A549 (cell line): ENCODE results near the gene HMGXB3. TPM values are rescaled to one million over a fixed set of nuclear protein-coding genes. Genes with fewer than 3 reads are reported as not detected.

ENCODE experiments used
- ATAC-seq, 2 experiments: fragments of 200-7000 bp in 1 of 2; fragments of >200 bp in 1 of 2; cut with Nextera tagmentation in 1 of 2; cut with Tn5 transposase in 1 of 2; 3 replicates each; pipeline versions ENCODE4 v1.8.0 to v1.9.1; 2018 to 2020; ENCODE audit warnings: mild to moderate bottlenecking in 1 of 2, moderate library complexity in 1 of 2
- CTCF ChIA-PET: fragments of 300-600 bp; sonication (Branson Sonifier 250); formaldehyde crosslinking; extraction: SDS; loops from one replicate; lab custom pipeline; 2021; ENCODE audit warnings: antibody characterized with exemption, inconsistent platforms; lab: Yijun Ruan, JAX
- POLR2A ChIA-PET: fragments of 350-600 bp; formaldehyde crosslinking; extraction: SDS; loops from one replicate; lab custom pipeline; 2021; ENCODE audit warnings: antibody characterized with exemption, inconsistent platforms; lab: Yijun Ruan, JAX
- DNase-seq, 2 experiments: peaks; one replicate each; pipeline versions ENCODE4 v3.0.0 to v3.0.0-alpha.2; 2011 to 2016; ENCODE audit warnings: low read depth in 1 of 2, low spot score in 1 of 2
- FAIRE-seq: peaks from 2 replicates; lab custom pipeline; 2011; peaks lifted over from hg19 to GRCh38; lab: Jason Lieb, UNC
- H3K27ac ChIP-seq, 2 experiments: fragments of >200 bp; sonication (Bioruptor Twin); formaldehyde crosslinking; 3 replicates each; pipeline ENCODE4 v1.5.1; 2016 to 2017
- H3K4me1 ChIP-seq: fragments of >200 bp; sonication (Bioruptor Twin); formaldehyde crosslinking; 3 replicates; pipeline ENCODE4 v1.6.1; 2016
- H3K4me2 ChIP-seq: fragments of >200 bp; sonication (Bioruptor Twin); formaldehyde crosslinking; 3 replicates; pipeline ENCODE4 v1.6.1; 2016
- H3K4me3 ChIP-seq: fragments of >200 bp; sonication (Bioruptor Twin); formaldehyde crosslinking; 3 replicates; pipeline ENCODE4 v1.5.1; 2016
- H3K9me3 ChIP-seq: fragments of >200 bp; sonication (Bioruptor Twin); formaldehyde crosslinking; 3 replicates; pipeline ENCODE4 v1.6.1; 2016
- BCL3 ChIP-seq: fragments of >200 bp; sonication (Bioruptor Twin); formaldehyde crosslinking; IDR thresholded peaks from 3 replicates; pipeline ENCODE4 v1.6.1; 2016
- BHLHE40 ChIP-seq: IDR thresholded peaks from 2 replicates; pipeline ENCODE4 v1.6.1; 2012; ENCODE audit warnings: low read depth, low read length, inconsistent platforms
- CBX2 ChIP-seq: fragments of 200-600 bp; sonication (generic); IDR thresholded peaks from 2 replicates; pipeline ENCODE4 v1.6.1; 2016; ENCODE audit warnings: low read depth, mild to moderate bottlenecking, borderline replicate concordance
- FOXS1 ChIP-seq: fragments of 250-450 bp; sonication (Bioruptor Pico); IDR thresholded peaks from 2 replicates; pipeline ENCODE4 v1.5.0; 2020; ENCODE audit warnings: mild to moderate bottlenecking, moderate library complexity
- HMGXB4 ChIP-seq: fragments of 250-450 bp; sonication (Bioruptor Pico); IDR thresholded peaks from 2 replicates; pipeline ENCODE4 v1.5.0; 2021; ENCODE audit warnings: mild to moderate bottlenecking, moderate library complexity, borderline replicate concordance
- JUN ChIP-seq, 2 experiments: fragments of >200 bp; sonication (Bioruptor Twin); formaldehyde crosslinking; IDR thresholded peaks; 2 replicates in 1 of 2; 3 replicates in 1 of 2; pipeline ENCODE4 v1.6.1; 2016 to 2017
- KDM5A ChIP-seq: fragments of 200-600 bp; sonication (generic); IDR thresholded peaks from 2 replicates; pipeline ENCODE4 v1.6.1; 2016; ENCODE audit warnings: antibody characterized with exemption, mild to moderate bottlenecking
- MAX ChIP-seq: IDR thresholded peaks from 2 replicates; pipeline ENCODE4 v1.6.1; 2012
- MAZ ChIP-seq: fragments of 150-350 bp; IDR thresholded peaks from 2 replicates; pipeline ENCODE4 v1.6.1; 2014; ENCODE audit warnings: antibody characterized with exemption, low read depth, low read length, borderline replicate concordance
- MYC ChIP-seq: IDR thresholded peaks from 2 replicates; pipeline ENCODE4 v1.6.1; 2012; ENCODE audit warnings: mild to moderate bottlenecking, inconsistent platforms, low read length, improper control_type of control experiment, borderline replicate concordance
- NFE2L2 ChIP-seq: fragments of 150-350 bp; conservative IDR thresholded peaks from 2 replicates; pipeline ENCODE4 v1.6.1; 2014; ENCODE audit warnings: low read length
- PBX3 ChIP-seq: IDR thresholded peaks from 2 replicates; pipeline ENCODE4 v1.6.1; 2012
- PHF8 ChIP-seq: fragments of 200-600 bp; sonication (generic); IDR thresholded peaks from 2 replicates; pipeline ENCODE4 v1.6.1; 2016; ENCODE audit warnings: low read depth, mild to moderate bottlenecking, antibody characterized with exemption, moderate library complexity, borderline replicate concordance
- POLR2A ChIP-seq: IDR thresholded peaks from 2 replicates; pipeline ENCODE4 v1.6.1; 2012; ENCODE audit warnings: mild to moderate bottlenecking, low read length
- RAD21 ChIP-seq, 2 experiments: fragments of >200 bp in 1 of 2; sonication (Bioruptor Twin) in 1 of 2; formaldehyde crosslinking in 1 of 2; IDR thresholded peaks in 1 of 2; conservative IDR thresholded peaks in 1 of 2; 2 replicates in 1 of 2; 3 replicates in 1 of 2; pipeline ENCODE4 v1.6.1; 2012 to 2018; ENCODE audit warnings: inconsistent platforms in 1 of 2
- TFCP2L1 ChIP-seq: fragments of 250-450 bp; sonication (Bioruptor Pico); IDR thresholded peaks from 2 replicates; pipeline ENCODE4 v1.5.0; 2021; ENCODE audit warnings: mild to moderate bottlenecking
- USF2 ChIP-seq: fragments of 450-650 bp; IDR thresholded peaks from 2 replicates; pipeline ENCODE4 v1.6.1; 2014; ENCODE audit warnings: antibody characterized with exemption
- ZC3H11A ChIP-seq: fragments of 450-650 bp; IDR thresholded peaks from 2 replicates; pipeline ENCODE4 v1.6.1; 2014; ENCODE audit warnings: antibody characterized with exemption, mild to moderate bottlenecking
- WGBS: methylation state at CpG from one replicate; pipeline ENCODE4 v1.1.6; 2017; ENCODE audit errors: missing lambda C conversion rate; 5-methylcytosine and 5-hydroxymethylcytosine counted together
- polyA minus RNA-seq: library from RNA; depleted of rRNA, polyadenylated mRNA; stranded (reverse); fragments of >200 nt; gene quantifications from 2 replicates; pipeline ENCODE4 v1.2.3, GENCODE V29; 2011; rRNA and poly(A)+ RNA removed
- polyA plus RNA-seq, 4 experiments: library from polyadenylated mRNA; depleted of rRNA in 3 of 4; stranded (reverse); fragments of >200 nt; fragmentation: RNase III in 1 of 4; extraction: RNeasy Plus Mini Kit Qiagen cat#74134 plus additional on column Dnase treatment in 1 of 4; gene quantifications; 2 replicates in 3 of 4; 3 replicates in 1 of 4; pipeline ENCODE4 v1.2.3, GENCODE V29; 2011 to 2017

Gene HMGXB3
- polyA plus RNA-seq (2011; rRNA removed) (34.1 and 37.2 TPM in 2 replicates), polyA plus RNA-seq (2017; fragmentation: RNase III; extraction: RNeasy Plus Mini Kit Qiagen cat#74134 plus additional on column Dnase treatment) (19.6 to 20.5 TPM (median 19.9 TPM) in 3 replicates), polyA minus RNA-seq (54.1 and 55.3 TPM in 2 replicates)
- 21.0 and 25.8 TPM in 2 replicates for polyA plus RNA-seq (2012; cell fraction: cytosol; rRNA removed)
- 58.1 and 65.6 TPM in 2 replicates for polyA plus RNA-seq (2012; cell fraction: nucleus; rRNA removed)

- H3K9me3 ChIP-seq, result no peaks in the 10 kb centered on the region
- peaks cover 20% of the 10 kb centered on the region for H3K4me1 ChIP-seq
- WGBS, result 0% methylated on average over 26 of the region's 72 CpGs
- POLR2A ChIA-PET, result interaction anchor here (0.5 to 1.6 kb wide), 11 partner anchors 10 to 308 kb away, joined by 3 to 8 read pairs (median 3); partner anchors contain the start of gene SLC26A2
- peak within 1 kb of the TSS; percentile 97 for H3K27ac ChIP-seq
- peak within 1 kb of the TSS; percentile 96 for H3K4me3 ChIP-seq
- peak; percentile 5; the same call in 1 of the 2 replicates for TF ChIP-seq HMGXB4 (CRISPR knock-in tag)
- 0 out of 2 replicates have a peak, but pooled peaks have one; percentile 21 for TF ChIP-seq MAZ
- TF ChIP-seq BCL3, result peak; percentile 58; the same call in 1 of the 3 replicates
- TF ChIP-seq PHF8, result peak; percentile 85
- no peak for TF ChIP-seq TFCP2L1 (CRISPR knock-in tag)
- 0 out of 2 replicates have a peak, but pooled peaks have one; percentile 33 for TF ChIP-seq BHLHE40
- TF ChIP-seq MYC, result peak; percentile 24; the same call in 1 of the 2 replicates
- TF ChIP-seq USF2, result peak; percentile 91
- TF ChIP-seq KDM5A, result peak; percentile 48; the same call in 1 of the 2 replicates
- peak; percentile 90 for TF ChIP-seq MAX
- TF ChIP-seq PBX3, result no peak
- TF ChIP-seq JUN (IDR thresholded peaks at IDR 0.05), result peak; percentile 56 to 92; a peak in 3 of 5 replicates
- peak; percentile 90 for TF ChIP-seq POLR2A
- no peak for TF ChIP-seq FOXS1 (CRISPR knock-in tag)
- TF ChIP-seq, all 56 proteins: peak for 11
- CTCF ChIA-PET, result interaction anchor here (0.6 to 5.7 kb wide), 13 partner anchors 10 to 664 kb away, joined by 3 to 51 read pairs (median 3); partner anchors contain the start of gene SLC26A2
- peak within 1 kb of the TSS; percentile 98 for H3K4me2 ChIP-seq
- DNase-seq (peak; percentile 89 to 95), FAIRE-seq (no peak), ATAC-seq (peak; percentile 91 to 95)
Observed at GRCh38 chr5:150000256-150000989, at the start of gene HMGXB3, which contains the start of gene TIGD6. HMGXB3 (plus strand) TSS chr5:150000739; CDS start chr5:150004853, 4,114 bp downstream. TIGD6 (minus strand) TSS chr5:150000654; CDS start chr5:149996348, 4,306 bp downstream.

GRCh38 chr5:149951138-149951749, 49.3 kb upstream of the HMGXB3 start:
- ChIA-PET POLR2A (no interaction called here), CTCF (interaction anchor here (1.0 to 3.3 kb wide), 8 partner anchors 11 to 117 kb away, joined by 3 to 15 read pairs (median 4); no protein-coding TSS in a partner anchor)
- FAIRE-seq (peak; percentile 56), DNase-seq (peak in 1 of 2 experiments; percentile 22), ATAC-seq (peak in 1 of 2 experiments; percentile 75; a peak in 3 of 6 replicates)
- 80% methylated on average over 6 of the region's 6 CpGs for WGBS
- H3K4me1 ChIP-seq, result no peaks in the 10 kb centered on the region; the same call in 1 of the 3 replicates
- no peak overlapping the region for H3K4me3 ChIP-seq
- no peaks in the 10 kb centered on the region for H3K9me3 ChIP-seq
- H3K4me2 ChIP-seq, result no peak overlapping the region
- H3K27ac ChIP-seq, result peak overlapping the region; percentile 25 to 49; a peak in 3 of 6 replicates
- TF ChIP-seq RAD21 (conservative IDR thresholded peaks at IDR 0.05 in 1 of 2, IDR thresholded peaks at IDR 0.05 in 1 of 2) (no peak), ZC3H11A (no peak), USF2 (no peak), NFE2L2 (no peak), HMGXB4 (CRISPR knock-in tag) (no peak), MAZ (no peak), CBX2 (no peak)
